ENCODE results near the gene OLFML1.

The OLFML1 gene

DNA sequence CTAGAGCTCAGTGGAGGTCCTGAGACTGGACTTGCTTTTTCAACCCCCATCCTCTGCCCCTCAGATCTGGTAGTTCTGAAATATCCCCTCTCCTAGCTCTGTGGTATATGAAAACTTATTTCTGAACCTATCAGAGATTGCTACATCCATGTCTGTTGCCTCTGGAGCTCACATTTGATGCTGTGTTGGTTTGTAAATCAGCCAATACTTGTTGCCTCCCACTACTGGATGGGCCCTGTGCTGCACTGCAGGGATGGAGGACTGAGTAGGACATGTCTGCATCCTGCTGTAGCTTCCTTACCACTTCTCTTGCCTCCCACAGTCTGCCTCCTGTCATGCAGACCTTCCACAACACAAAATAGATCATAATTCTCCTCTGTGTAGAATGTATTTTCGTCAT lies 5.2 kb downstream of the OLFML1 start:
- Mint-ChIP-seq H3K36me3 (peaks cover 2% of the 10 kb centered on the region), H3K4me1 (ENCODE audit: low read depth) (no peaks in the 10 kb centered on the region), H3K9me3 (ENCODE audit: low read depth) (no peaks in the 10 kb centered on the region), H3K27ac (no peak overlapping the region), H3K27me3 (no peaks in the 10 kb centered on the region), H3K4me3 (no peak overlapping the region)

GRCh38 chr11:7492253-7492652 lies 6.9 kb downstream of the OLFML1 start:
- Mint-ChIP-seq H3K36me3 (peaks cover 2% of the 10 kb centered on the region), H3K27ac (no peak overlapping the region), H3K4me1 (ENCODE audit: low read depth) (peaks cover 6% of the 10 kb centered on the region)

GRCh38 chr11:7493670-7494069 lies 8.4 kb downstream of the OLFML1 start:
- no peak overlapping the region for H3K4me3 Mint-ChIP-seq
- H3K27ac Mint-ChIP-seq = no peak overlapping the region
- H3K4me1 Mint-ChIP-seq (ENCODE audit: low read depth) = peaks cover 6% of the 10 kb centered on the region
- H3K27me3 Mint-ChIP-seq = no peaks in the 10 kb centered on the region
- H3K9me3 Mint-ChIP-seq (ENCODE audit: low read depth) = no peaks in the 10 kb centered on the region
- H3K36me3 Mint-ChIP-seq = peaks cover 2% of the 10 kb centered on the region

More at GRCh38 chr11:7492253-7492652, 6.9 kb downstream of the OLFML1 start:
- Mint-ChIP-seq H3K9me3 (ENCODE audit: low read depth) (no peaks in the 10 kb centered on the region), H3K4me3 (no peak overlapping the region), H3K27me3 (no peaks in the 10 kb centered on the region)

- Mint-ChIP-seq H3K4me1 (ENCODE audit: low read depth) (peaks cover 6% of the 10 kb centered on the region), H3K9me3 (ENCODE audit: low read depth) (no peaks in the 10 kb centered on the region), H3K4me3 (no peak overlapping the region), H3K36me3 (peaks cover 2% of the 10 kb centered on the region), H3K27me3 (no peaks in the 10 kb centered on the region), H3K27ac (no peak overlapping the region)
Observed at GRCh38 chr11:7494086-7494745, 8.9 kb downstream of the OLFML1 start.

DNA sequence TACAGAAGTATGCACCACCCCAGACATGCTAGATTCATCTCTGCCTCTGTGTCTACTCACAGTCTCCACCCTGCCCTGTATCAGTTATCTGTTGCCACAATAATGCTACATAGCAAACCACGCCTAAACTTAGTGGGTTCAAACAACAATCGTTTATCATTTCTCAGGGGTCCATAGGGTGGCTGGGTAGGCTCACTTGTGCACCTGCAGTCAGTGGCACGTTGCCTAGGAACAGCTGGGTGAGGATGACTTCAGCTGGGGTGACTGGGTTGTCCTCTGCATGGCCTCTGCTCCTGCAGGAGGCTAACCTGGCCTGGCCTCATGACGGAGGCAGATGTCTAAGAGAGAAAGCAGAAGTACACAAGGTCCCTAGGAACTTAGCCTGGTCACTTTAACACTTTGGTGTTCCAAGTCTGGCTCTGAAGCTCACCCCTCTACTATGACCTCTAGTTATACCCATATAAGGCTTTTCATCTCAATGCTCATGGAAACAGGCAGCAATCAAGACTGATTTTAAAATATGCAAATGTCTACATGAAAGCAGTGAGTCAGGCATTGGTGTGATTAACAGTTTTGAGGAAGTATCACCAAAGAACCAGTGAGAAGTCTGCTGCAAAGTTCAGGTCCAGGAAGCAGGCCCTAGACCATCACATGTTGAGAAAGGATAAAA lies 10.7 kb downstream of the OLFML1 start:
- Mint-ChIP-seq H3K36me3 (no peaks in the 10 kb centered on the region), H3K27me3 (no peaks in the 10 kb centered on the region), H3K4me3 (no peak overlapping the region), H3K9me3 (ENCODE audit: low read depth) (no peaks in the 10 kb centered on the region), H3K27ac (no peak overlapping the region), H3K4me1 (ENCODE audit: low read depth) (peaks cover 6% of the 10 kb centered on the region)

- H3K4me3 Mint-ChIP-seq = no peak overlapping the region
- no peaks in the 10 kb centered on the region for H3K9me3 Mint-ChIP-seq (ENCODE audit: low read depth)
- H3K27ac Mint-ChIP-seq = no peak overlapping the region
- H3K27me3 Mint-ChIP-seq = no peaks in the 10 kb centered on the region
- H3K36me3 Mint-ChIP-seq = no peaks in the 10 kb centered on the region
- H3K4me1 Mint-ChIP-seq (ENCODE audit: low read depth) = peaks cover 6% of the 10 kb centered on the region
Observed at GRCh38 chr11:7498193-7498592, 12.9 kb downstream of the OLFML1 start.

- no peak overlapping the region for H3K27ac Mint-ChIP-seq
- H3K9me3 Mint-ChIP-seq (ENCODE audit: low read depth) = no peaks in the 10 kb centered on the region
- no peaks in the 10 kb centered on the region for H3K27me3 Mint-ChIP-seq
- peaks cover 6% of the 10 kb centered on the region for H3K4me1 Mint-ChIP-seq (ENCODE audit: low read depth)
- H3K36me3 Mint-ChIP-seq = no peaks in the 10 kb centered on the region
- H3K4me3 Mint-ChIP-seq = no peak overlapping the region
Observed at GRCh38 chr11:7499081-7499480, 13.8 kb downstream of the OLFML1 start.

GRCh38 chr11:7500251-7500650 lies 14.9 kb downstream of the OLFML1 start:
- Mint-ChIP-seq H3K9me3 (ENCODE audit: low read depth) (no peaks in the 10 kb centered on the region), H3K4me1 (ENCODE audit: low read depth) (peaks cover 6% of the 10 kb centered on the region)

GRCh38 chr11:7501251-7501650 lies 15.9 kb downstream of the OLFML1 start:
- Mint-ChIP-seq H3K4me3 (no peak overlapping the region), H3K27ac (no peak overlapping the region), H3K27me3 (no peaks in the 10 kb centered on the region), H3K4me1 (ENCODE audit: low read depth) (peaks cover 3% of the 10 kb centered on the region), H3K9me3 (ENCODE audit: low read depth) (no peaks in the 10 kb centered on the region), H3K36me3 (peaks cover 3% of the 10 kb centered on the region)

More at GRCh38 chr11:7500251-7500650, 14.9 kb downstream of the OLFML1 start:
- Mint-ChIP-seq H3K36me3 (no peaks in the 10 kb centered on the region), H3K4me3 (no peak overlapping the region), H3K27ac (no peak overlapping the region), H3K27me3 (no peaks in the 10 kb centered on the region)

GRCh38 chr11:7501894-7502293 lies 16.6 kb downstream of the OLFML1 start:
- Mint-ChIP-seq H3K27ac (no peak overlapping the region), H3K4me1 (ENCODE audit: low read depth) (no peaks in the 10 kb centered on the region), H3K36me3 (peaks cover 3% of the 10 kb centered on the region), H3K4me3 (no peak overlapping the region), H3K9me3 (ENCODE audit: low read depth) (no peaks in the 10 kb centered on the region), H3K27me3 (no peaks in the 10 kb centered on the region)

DNA sequence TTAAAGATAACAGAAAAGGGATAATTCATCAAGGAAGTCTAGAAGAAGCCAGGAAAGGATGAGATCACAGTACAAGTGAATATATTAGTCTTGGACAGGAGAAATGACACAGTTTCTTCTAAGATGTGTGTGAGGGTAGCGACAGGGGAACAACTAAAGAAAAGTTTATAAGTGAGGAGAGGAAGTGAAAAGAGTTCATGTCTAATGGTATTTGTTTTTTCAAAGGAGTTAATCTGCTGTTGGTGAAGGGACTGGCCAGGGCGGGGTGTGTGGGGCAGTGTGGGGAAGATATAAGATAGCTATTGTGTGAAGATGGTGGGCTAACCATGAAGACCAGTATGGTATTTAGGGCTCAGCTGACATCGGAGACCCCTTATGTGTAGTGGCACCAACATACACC lies 20.9 kb downstream of the OLFML1 start:
- Mint-ChIP-seq H3K27ac (no peak overlapping the region), H3K4me3 (no peak overlapping the region), H3K36me3 (peaks cover 3% of the 10 kb centered on the region)

DNA sequence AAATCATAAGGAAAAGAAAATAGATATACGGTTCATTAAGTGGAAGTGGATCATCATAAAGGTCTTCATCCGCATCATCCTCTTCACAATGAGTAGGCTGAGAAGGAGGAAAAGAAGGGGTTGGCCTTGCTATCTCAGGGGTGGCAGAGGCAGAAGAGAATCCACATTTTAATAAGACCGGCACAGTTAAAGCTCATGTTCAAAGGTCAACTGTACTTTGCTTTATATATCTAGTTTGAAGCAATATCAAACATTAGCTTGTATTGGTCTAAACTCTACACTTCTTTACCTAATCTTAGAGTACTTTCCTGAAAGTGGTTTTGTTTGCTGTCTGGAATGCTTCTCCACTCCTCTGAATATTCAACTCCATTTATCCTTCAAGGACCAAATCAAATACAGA lies 22.8 kb downstream of the OLFML1 start:
- Mint-ChIP-seq H3K4me3 (no peak overlapping the region), H3K4me1 (ENCODE audit: low read depth) (peaks cover 19% of the 10 kb centered on the region), H3K36me3 (peaks cover 3% of the 10 kb centered on the region), H3K27me3 (no peaks in the 10 kb centered on the region), H3K27ac (no peak overlapping the region), H3K9me3 (ENCODE audit: low read depth) (no peaks in the 10 kb centered on the region)

More for the DNA sequence above, 20.9 kb downstream of the OLFML1 start:
- H3K4me1 Mint-ChIP-seq (ENCODE audit: low read depth) = peaks cover 2% of the 10 kb centered on the region
- H3K27me3 Mint-ChIP-seq = no peaks in the 10 kb centered on the region
- no peaks in the 10 kb centered on the region for H3K9me3 Mint-ChIP-seq (ENCODE audit: low read depth)

- Mint-ChIP-seq H3K9me3 (ENCODE audit: low read depth) (no peaks in the 10 kb centered on the region), H3K4me1 (ENCODE audit: low read depth) (peaks cover 25% of the 10 kb centered on the region), H3K4me3 (no peak overlapping the region), H3K27ac (no peak overlapping the region), H3K27me3 (no peaks in the 10 kb centered on the region), H3K36me3 (peaks cover 3% of the 10 kb centered on the region)
Observed at GRCh38 chr11:7509966-7510365, 24.7 kb downstream of the OLFML1 start.

DNA sequence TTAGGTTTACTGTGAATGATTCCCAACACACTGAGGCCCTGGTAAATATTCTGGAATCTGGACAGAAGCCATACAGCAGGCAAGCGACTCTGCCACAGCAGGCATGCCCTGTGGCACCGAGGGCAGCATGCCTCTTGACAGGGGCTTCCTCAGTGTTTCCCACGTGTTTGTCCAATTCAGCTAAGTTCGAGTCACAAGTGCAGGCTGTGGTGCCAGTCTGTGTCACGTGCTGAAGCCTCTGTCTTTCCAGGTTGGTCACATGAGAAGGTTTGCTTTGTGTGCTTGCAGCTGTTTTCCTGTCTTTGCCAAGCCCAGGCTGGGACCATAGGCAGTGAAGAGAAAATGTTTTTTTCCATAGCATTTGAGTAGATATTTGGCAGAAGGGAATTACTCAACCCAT lies 26.1 kb downstream of the OLFML1 start:
- Mint-ChIP-seq H3K27ac (peak overlapping the region; percentile 41), H3K4me3 (peak overlapping the region; percentile 53), H3K4me1 (ENCODE audit: low read depth) (peaks cover 38% of the 10 kb centered on the region), H3K36me3 (no peaks in the 10 kb centered on the region), H3K9me3 (ENCODE audit: low read depth) (no peaks in the 10 kb centered on the region), H3K27me3 (no peaks in the 10 kb centered on the region)

DNA sequence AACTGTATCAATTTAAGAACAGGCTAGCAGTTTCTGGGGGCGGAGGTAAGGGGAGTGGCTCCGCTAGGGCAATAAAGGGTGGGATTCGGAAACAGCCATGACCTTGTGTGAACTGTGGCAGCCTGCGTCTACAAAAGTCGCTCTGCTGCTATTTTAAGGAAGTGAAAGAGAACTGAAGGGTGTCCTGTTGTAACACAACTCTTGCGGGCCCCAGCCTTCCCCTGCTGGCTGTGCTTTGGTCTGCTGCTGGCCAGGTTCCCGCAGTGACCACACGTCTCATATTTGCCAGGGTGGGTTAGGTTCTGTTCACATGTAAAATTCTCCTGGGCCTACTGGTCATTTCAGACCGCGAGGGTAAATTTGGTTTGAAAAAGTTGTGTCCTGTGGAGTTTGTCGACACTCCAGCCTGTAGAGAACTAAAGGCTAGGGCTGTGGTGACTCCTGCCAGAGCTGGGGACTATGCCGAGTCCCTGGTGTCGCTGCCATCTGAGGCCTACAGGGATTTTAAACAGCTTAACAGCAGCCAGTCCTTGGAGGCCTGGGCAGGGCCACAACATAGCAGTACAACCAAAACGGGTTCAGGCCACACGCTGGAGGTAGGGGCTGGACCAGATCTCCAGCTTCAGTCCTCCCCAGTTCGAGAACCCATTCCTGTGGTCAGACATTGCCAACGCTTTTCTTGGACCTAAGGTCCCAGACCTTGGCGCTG lies 27.4 kb downstream of the OLFML1 start:
- H3K27ac Mint-ChIP-seq = peak overlapping the region; percentile 94
- no peaks in the 10 kb centered on the region for H3K27me3 Mint-ChIP-seq
- H3K36me3 Mint-ChIP-seq = no peaks in the 10 kb centered on the region
- peak overlapping the region; percentile 93 for H3K4me3 Mint-ChIP-seq
- peaks cover 50% of the 10 kb centered on the region for H3K4me1 Mint-ChIP-seq (ENCODE audit: low read depth)
- no peaks in the 10 kb centered on the region for H3K9me3 Mint-ChIP-seq (ENCODE audit: low read depth)
